Ishikawa (cell line): ENCODE results near the gene MIER2.

ENCODE experiments used
- CEBPB ChIP-seq: IDR thresholded peaks from 2 replicates; pipeline ENCODE4 v1.6.1; 2012
- CREB1 ChIP-seq: IDR thresholded peaks from 2 replicates; pipeline ENCODE4 v1.6.1; 2012; ENCODE audit warnings: low read depth
- EGR1 ChIP-seq: IDR thresholded peaks from 2 replicates; pipeline ENCODE4 v1.6.1; 2012
- EP300 ChIP-seq: IDR thresholded peaks from 2 replicates; pipeline ENCODE4 v1.6.1; 2012; ENCODE audit warnings: borderline replicate concordance
- FOXM1 ChIP-seq: IDR thresholded peaks from 2 replicates; pipeline ENCODE4 v1.6.1; 2012; ENCODE audit warnings: low read depth, borderline replicate concordance
- MAX ChIP-seq: IDR thresholded peaks from 2 replicates; pipeline ENCODE4 v1.6.1; 2012
- NFIC ChIP-seq: IDR thresholded peaks from 2 replicates; pipeline ENCODE4 v1.6.1; 2012
- RAD21 ChIP-seq: IDR thresholded peaks from 2 replicates; pipeline ENCODE4 v1.6.1; 2012; ENCODE audit warnings: low read depth
- REST ChIP-seq: IDR thresholded peaks from 2 replicates; pipeline ENCODE4 v1.6.1; 2012; ENCODE audit warnings: low read depth, mild to moderate bottlenecking
- TAF1 ChIP-seq: IDR thresholded peaks from 2 replicates; pipeline ENCODE4 v1.6.1; 2012; ENCODE audit warnings: low read depth, mild to moderate bottlenecking
- TCF12 ChIP-seq: IDR thresholded peaks from 2 replicates; pipeline ENCODE4 v1.6.1; 2012; ENCODE audit warnings: low read depth
- TEAD4 ChIP-seq: IDR thresholded peaks from 2 replicates; pipeline ENCODE4 v1.6.1; 2012
- YY1 ChIP-seq: IDR thresholded peaks from 2 replicates; pipeline ENCODE4 v1.6.1; 2012; ENCODE audit warnings: low read depth
- ZBTB7A ChIP-seq: IDR thresholded peaks from 2 replicates; pipeline ENCODE4 v1.6.1; 2012; ENCODE audit warnings: low read depth
- TF ChIP-seq, protein P1 (sequence below): IDR thresholded peaks from 2 replicates; pipeline ENCODE4 v1.6.1; 2012

Gene MIER2

GRCh38 chr19:294946-295686, 49.5 kb downstream of the MIER2 start:
- TF ChIP-seq TAF1: no peak
- peak; percentile 60 for TF ChIP-seq RAD21

DNA sequence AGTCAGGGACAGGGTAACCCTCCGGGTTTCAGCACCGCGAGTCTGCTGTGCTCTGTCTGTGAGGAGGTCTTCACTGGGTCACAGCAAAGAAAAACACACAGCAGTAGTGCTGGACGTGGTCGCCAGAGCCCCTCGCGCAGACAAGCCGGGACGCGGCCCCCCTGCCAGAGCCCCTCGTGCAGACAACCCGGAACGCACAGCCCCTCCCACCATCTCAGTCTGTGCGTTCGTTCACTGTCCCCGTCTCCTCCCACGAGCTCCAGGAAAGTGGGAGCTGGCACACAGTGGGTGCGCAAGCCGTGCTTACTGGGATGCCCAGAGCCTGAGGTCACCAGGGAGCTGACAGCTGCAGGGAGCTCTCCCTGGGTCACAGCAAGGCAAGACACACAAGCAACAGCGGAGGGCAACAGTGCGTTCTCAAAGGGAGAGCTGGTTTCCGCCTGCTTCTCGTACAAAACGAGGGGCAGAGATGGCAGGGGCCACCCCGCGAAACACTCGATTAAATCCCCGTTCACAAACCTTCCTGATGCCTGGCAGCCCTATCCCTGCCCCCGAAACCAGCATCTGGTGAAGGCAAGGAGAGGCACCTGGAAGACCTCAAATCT, 50.2 kb downstream of the MIER2 start:
- no peak for TF ChIP-seq TAF1
- TF ChIP-seq FOXM1: no peak
- no peak for TF ChIP-seq ZBTB7A
- TF ChIP-seq RAD21: no peak
- TF ChIP-seq EP300: no peak
- no peak for TF ChIP-seq CREB1
- no peak for TF ChIP-seq TCF12
- TF ChIP-seq REST: no peak
- no peak for TF ChIP-seq NFIC
- TF ChIP-seq, protein P1, sequence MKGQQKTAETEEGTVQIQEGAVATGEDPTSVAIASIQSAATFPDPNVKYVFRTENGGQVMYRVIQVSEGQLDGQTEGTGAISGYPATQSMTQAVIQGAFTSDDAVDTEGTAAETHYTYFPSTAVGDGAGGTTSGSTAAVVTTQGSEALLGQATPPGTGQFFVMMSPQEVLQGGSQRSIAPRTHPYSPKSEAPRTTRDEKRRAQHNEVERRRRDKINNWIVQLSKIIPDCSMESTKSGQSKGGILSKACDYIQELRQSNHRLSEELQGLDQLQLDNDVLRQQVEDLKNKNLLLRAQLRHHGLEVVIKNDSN: no peak
- no peak for TF ChIP-seq MAX
- TF ChIP-seq EGR1: no peak
- no peak for TF ChIP-seq YY1
- TF ChIP-seq CEBPB: no peak
- TF ChIP-seq TEAD4: no peak

DNA sequence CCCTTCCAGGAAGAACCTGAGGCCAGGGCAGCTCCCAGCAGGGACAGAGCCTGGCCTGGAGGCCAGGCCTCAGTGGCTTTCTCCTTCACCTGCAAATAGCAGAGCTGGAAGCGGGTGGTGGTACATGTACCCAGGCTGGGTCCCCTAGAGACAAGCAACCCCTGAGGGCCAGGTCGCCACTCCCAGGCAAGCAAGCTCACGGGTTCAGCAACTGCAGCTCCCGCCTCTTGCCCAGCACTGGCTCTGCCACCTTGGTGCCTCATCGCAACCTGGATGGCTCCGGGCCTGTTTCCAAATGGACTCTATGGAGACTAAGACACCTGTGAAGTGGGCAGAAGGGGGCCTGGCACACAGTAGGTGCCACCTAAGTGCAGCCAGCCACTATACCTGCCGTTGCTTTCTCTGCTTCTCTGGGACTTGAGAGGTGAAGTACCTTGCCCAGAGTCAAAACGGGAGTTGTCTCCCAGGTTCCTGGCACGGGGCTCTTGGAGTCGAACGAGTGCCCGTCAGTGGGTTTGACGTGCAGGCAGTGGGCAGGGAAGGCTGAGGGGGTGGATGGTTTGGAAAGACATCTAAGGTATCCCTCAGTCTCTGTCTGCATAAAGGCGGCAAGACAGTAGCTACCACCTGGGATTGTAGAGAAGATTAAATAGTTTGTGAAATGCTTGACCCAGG, 51.0 kb downstream of the MIER2 start:
- no peak for TF ChIP-seq EP300

- no peak for TF ChIP-seq ZBTB7A
- no peak for TF ChIP-seq EP300
- no peak for TF ChIP-seq NFIC
- no peak for TF ChIP-seq YY1
- no peak for TF ChIP-seq MAX
- TF ChIP-seq TAF1: no peak
- TF ChIP-seq FOXM1: no peak
- TF ChIP-seq, protein P1: no peak
- TF ChIP-seq RAD21: no peak
- TF ChIP-seq CREB1: no peak
Observed at GRCh38 chr19:292951-293350, 51.6 kb downstream of the MIER2 start.

GRCh38 chr19:292281-292884, 52.2 kb downstream of the MIER2 start:
- no peak for TF ChIP-seq TCF12
- no peak for TF ChIP-seq YY1
- no peak for TF ChIP-seq CREB1
- TF ChIP-seq, protein P1: no peak
- no peak for TF ChIP-seq CEBPB
- TF ChIP-seq FOXM1: no peak
- no peak for TF ChIP-seq MAX
- TF ChIP-seq ZBTB7A: no peak
- no peak for TF ChIP-seq NFIC
- no peak for TF ChIP-seq TEAD4
- no peak for TF ChIP-seq REST
- no peak for TF ChIP-seq EP300
- TF ChIP-seq RAD21: no peak
- no peak for TF ChIP-seq EGR1
- no peak for TF ChIP-seq TAF1
